Putamen (tissue), 1 donor: ENCODE results near the gene SMARCC2.
"Not testable (repeated sequence)": the region's sequence is repeated elsewhere in the genome, so short reads cannot be mapped to it uniquely, and the experiment has no call there.

Source experiments
- DNase-seq: peaks from one replicate; pipeline ENCODE4 v3.0.0-alpha.2; 2016; ENCODE audit warnings: low spot score

The SMARCC2 gene

DNA sequence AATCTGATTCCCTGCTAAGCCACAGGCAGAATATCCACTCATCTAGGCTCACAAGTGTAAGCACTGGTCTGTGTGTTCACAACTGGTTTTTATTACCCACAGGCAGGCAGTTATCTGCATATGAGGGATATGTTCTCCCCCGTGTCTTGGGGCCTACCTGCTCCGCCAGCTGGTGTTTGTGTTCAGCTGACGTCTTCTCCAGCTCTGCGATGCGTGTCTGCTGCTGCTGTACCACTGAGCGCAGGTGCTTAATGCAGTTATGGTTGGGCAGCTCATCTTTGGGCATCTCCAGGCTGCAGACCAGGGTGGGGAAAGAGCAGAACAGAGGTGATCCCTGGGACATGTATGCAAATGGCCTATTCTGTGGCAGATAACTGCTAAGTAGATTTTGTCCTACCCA is 18.7 kb upstream of the SMARCC2 start:
- no peak for DNase-seq

DNA sequence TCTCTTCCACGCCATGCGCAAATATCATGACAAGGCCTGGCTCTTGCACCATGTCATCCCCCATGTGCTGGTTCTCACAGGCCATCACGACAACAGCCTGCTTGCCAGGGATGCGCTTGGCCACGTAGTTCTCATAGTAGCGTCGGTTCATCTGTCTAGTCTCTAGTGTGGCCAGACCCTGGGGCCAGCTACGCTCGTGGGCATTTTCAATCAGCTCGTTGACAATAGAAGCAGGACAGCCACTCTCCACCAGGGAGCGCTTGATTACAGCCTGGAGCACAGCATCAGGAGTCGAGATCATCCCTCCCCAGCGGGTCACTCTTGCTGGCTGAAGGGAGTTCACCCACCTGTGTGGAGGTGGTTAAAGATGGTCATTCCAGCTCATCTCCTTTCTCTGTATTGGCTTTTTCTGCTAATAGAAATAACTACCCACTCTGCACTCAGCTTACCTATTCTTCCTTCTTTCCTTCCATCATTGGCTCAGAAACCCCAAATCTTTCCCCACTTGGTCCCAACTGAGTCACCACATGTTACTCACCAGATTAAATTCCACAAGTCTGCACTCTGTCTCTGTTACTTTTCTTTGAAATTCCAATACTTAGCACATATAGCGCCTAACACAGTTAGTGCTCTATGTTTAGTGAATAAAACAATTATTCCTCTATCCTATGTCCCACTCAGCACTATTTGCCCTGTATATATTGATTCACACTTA is 17.3 kb upstream of the SMARCC2 start:
- DNase-seq, result no peak

DNA sequence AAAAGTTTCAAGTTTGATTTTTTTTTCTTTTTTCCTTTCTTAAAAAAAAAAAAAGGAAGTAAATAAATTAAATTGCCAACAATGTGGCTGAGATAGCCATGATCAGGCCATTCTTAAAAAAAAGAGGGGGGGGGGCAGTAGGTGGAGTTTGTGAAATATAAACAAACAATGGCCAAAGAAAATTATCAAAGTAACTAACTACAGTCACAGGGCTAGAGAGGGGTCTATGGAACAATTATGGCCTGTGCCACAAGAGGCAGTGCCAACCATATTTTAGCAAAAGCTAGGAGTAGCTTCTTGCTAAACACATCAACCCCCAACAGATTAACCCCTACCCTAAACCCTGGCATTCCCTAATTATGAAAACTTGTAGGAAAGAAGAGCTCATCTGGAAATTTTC is 16.2 kb upstream of the SMARCC2 start:
- DNase-seq, result no peak

DNA sequence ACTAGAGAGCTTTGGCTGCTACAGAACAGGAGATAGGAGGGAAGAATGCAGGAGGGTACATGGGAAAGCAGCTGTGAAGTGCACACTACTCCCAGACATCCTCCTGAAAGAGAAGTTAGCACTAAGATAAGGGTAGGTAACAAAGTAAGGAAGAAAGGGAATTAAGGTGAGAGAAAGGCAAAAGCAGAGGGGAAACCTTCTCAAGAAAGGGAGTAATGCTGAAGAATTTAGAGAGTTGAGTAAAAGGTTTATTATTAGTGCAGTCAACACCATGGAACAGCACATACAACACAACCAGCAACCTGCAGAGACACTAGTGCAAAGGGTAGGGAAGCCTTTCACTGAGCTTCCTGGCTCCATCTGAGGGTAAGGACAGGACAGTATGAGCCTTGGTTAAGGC is 15.0 kb upstream of the SMARCC2 start:
- no peak for DNase-seq

DNA sequence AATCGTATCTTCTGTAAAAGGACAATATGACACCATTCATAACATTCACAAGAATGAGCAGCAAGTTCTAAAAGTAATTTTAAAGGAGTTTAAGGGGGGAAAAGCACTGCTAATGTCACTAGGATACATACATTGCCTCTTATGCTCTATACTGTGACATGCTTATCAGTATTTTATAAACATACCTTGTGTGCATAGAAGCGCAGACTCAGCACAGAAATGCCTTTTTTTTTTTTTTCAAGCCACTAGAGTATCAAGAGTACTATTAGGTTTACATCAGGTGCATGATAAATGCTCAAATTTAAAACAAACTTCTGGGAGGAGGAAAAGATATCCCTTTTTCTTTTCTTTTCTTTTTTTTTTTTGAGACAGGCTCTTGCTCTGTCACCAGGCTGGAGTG is 13.6 kb upstream of the SMARCC2 start:
- DNase-seq, result no peak

- no peak for DNase-seq
Observed at GRCh38 chr12:56202366-56202765, 13.1 kb upstream of the SMARCC2 start.

DNA sequence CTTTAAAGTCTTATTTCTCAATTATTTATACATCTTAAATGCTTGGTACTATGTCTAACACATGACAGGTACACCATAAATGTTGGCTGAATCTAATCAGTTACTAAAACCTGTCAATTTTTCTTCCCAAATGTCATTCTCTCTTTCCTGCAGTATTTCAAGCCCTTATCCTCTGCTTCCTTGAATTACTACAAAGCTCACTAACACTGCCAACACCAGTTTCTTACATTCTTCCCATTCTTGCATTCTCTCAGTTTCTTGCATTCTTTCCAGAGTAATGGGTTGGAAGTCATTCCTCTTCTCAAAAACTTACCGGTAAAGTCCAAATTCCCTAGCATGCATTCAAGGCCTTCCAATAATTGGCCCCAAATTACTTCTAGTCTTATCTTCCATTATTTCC is 9.6 kb upstream of the SMARCC2 start:
- DNase-seq, result no peak

- DNase-seq, result no peak
Observed at GRCh38 chr12:56197921-56198635, 8.8 kb upstream of the SMARCC2 start.

DNA sequence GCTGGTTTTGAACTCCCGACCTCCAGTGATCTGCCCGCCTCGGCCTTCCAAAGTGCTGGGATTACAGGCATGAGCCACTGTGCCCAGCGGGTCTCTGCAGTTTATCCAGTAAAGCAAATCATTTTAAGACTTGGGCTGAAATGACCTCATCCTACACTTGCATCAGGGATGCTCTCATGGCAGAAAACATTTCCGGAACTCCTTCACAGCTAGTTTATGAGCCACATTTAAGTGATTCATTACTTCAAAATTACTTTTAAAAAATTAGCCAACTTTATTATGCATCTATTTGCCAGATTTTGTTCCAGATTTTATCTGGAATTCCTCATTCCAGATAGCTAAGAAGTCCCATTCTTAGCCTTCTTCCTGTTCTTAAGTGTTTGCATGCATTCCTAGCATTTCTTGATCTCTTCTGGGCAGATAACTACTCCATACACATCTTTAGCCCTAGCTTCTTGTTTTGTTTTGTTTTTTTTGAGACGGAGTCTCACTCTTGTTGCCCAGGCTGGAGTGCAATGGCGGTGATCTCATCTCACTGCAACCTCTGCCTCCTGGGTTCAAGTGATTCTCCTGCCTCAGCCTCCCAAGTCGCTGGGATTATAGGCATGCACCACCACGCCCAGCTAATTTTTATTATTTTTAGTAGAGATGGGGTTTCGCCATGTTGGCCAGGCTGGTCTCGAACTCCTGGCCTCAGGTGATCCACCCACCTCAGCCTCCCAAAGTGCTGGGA is 7.7 kb upstream of the SMARCC2 start:
- DNase-seq, result not testable (repeated sequence)

- peak; percentile 78 for DNase-seq
Observed at GRCh38 chr12:56193025-56193578, 3.8 kb upstream of the SMARCC2 start.

DNA sequence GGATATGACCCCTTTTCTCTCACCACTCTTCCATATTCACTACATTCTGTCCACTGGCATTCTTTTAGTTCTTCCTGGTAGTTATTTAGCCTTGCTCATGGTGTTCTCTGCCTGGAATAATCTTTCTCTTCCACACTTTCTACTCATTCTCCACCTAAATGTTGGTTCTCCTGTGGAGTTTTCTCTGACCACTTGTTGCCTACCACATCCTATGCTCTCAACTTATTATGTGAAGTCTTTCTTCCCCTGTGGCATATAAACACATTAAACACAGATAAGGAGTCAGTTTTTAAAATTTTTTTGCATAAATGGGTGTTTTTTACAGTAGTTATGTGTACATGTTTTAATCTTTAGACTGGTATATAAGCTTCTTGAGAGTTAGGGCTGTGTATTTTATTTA is 3.3 kb upstream of the SMARCC2 start:
- no peak for DNase-seq

DNA sequence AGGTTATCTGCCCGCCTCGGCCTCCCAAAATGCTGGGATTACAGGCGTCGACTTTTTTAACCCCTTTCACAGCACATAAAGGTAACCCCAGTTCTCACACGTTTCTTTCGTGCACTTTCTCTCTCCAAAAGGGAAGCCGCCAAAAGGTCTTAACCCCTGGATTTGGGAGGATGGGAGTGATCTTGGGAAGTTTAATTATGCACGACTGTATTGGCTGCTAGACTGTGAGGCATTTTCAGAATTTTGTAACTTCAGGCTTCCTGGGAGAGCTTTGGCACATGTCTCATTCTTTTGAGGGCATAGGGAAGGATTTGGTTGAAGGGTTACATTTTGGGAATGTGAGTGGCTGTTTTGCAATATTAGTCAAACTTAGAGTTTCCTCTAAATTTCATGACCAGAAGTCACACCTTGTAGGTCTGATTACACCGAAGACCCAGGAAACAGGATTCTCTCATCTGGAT is 1.4 kb upstream of the SMARCC2 start:
- DNase-seq, result no peak

- peak; percentile 86 for DNase-seq
Observed at GRCh38 chr12:56189918-56190694, 823 bp upstream of the SMARCC2 start.

DNA sequence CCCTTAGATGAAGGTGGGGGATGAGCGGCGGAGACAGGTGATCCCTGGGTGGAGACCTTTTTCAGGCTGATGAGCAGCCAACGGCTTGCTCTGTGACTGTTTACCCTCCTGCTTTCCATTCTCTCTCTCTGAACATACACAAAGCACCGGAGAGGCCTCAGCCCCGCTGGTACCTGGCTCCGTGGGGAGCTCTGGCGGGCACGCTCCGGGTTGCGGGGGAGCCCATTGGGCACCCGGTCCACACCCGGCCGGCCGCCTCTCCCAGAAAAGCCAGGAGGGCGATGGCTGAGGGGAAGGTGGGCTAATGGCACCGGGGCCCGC is 545 bp downstream of the SMARCC2 start:
- DNase-seq, result peak; percentile 13

- DNase-seq, result peak; percentile 3
Observed at GRCh38 chr12:56188131-56188777, 1.0 kb downstream of the SMARCC2 start.

GRCh38 chr12:56186957-56187356 is 2.3 kb downstream of the SMARCC2 start:
- no peak for DNase-seq

DNA sequence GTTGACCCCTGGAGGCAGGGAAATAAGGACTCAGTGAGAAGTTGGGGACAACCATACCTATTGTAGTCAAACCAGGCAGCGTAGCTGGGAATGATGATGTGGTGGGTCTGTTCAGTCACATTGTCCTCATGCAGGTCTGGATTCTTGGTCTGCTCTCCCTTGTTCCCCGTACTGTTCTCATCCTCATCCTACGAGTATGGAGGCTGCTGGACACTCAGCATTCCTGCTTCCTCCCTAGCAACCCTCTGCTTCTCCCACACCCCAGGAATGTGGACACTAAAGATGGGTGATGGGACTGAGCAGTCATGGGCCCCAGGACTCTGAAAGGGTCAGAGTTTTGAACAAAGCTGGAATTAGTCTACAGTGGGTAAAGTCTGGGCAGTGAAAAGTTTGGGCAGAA is 10.9 kb downstream of the SMARCC2 start:
- no peak for DNase-seq

GRCh38 chr12:56172839-56173238 is 16.4 kb downstream of the SMARCC2 start:
- DNase-seq, result no peak

- no peak for DNase-seq
Observed at GRCh38 chr12:56169229-56169759, 20.0 kb downstream of the SMARCC2 start.

- DNase-seq, result no peak
Observed at GRCh38 chr12:56165369-56165768, 23.9 kb downstream of the SMARCC2 start.

DNA sequence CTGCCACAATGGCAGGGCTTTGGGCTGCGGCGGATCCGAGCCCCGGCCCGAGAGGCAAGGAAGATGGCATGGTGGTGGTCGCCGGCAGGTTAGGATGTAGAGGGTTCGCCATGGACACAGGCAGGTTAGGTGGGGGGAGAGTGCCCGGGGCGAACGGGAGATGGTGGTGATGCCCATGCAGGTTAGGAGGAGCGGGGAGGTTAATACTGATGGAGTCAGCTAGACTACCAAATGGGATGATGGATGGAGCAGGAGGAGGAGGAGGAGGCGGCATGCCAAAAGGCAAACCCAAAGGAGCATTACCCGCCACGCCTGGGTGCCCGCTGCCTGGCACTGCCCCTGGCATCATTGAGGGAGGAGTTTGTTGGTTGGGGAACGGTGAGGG is 24.9 kb downstream of the SMARCC2 start:
- DNase-seq, result no peak
